Erythroblast (primary cell): ENCODE measurements around the gene PHLDA1.

Source experiments
- GATA1 ChIP-seq: IDR thresholded peaks from 2 replicates; pipeline ENCODE4 v1.6.1; 2011; ENCODE audit warnings: low read depth, mild to moderate bottlenecking, control low read depth, low read length, moderate library complexity
- POLR2A ChIP-seq: IDR thresholded peaks from 2 replicates; pipeline ENCODE4 v1.6.1; 2011; ENCODE audit warnings: mild to moderate bottlenecking, low read length

DNA sequence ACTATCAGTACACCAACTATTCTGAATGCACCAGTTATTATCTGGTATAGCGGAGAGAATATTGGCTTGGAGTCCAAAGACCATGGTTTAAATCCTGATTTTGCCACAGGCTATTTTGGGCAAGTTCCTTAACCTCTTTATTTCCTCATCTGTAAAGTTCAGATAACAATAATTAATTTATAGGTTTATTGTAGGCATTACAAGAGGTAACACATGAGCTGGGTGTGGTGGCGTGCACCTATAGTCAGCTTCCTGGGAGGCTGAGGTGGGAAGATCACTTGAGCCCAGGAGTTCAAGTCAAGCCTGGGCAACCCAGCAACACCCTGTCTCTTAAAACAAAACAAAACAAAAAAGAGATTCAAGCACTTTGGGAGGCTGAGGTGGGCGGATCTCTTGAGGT lies 23.1 kb downstream of the PHLDA1 start:
- TF ChIP-seq POLR2A, result no peak
- TF ChIP-seq GATA1, result no peak
